Measurements from ENCODE around the gene TRMT2A.

TRMT2A gene

GRCh38 chr22:20137671-20138416 lies 20.8 kb upstream of the TRMT2A start:
- no peak for TF ChIP-seq CTCF (IDR thresholded peaks at IDR 0.05; ENCODE audit: low read depth, low read length)
- no peak for DNase-seq (ENCODE audit: extremely low read depth, low read depth)

GRCh38 chr22:20137113-20137512 lies 20.1 kb upstream of the TRMT2A start:
- DNase-seq (ENCODE audit: extremely low read depth, low read depth) = no peak
- TF ChIP-seq CTCF (IDR thresholded peaks at IDR 0.05; ENCODE audit: low read depth, low read length) = no peak

- no peak for DNase-seq (ENCODE audit: extremely low read depth, low read depth)
- no peak for TF ChIP-seq CTCF (IDR thresholded peaks at IDR 0.05; ENCODE audit: low read depth, low read length)
Observed at GRCh38 chr22:20136603-20136873, 19.5 kb upstream of the TRMT2A start.

GRCh38 chr22:20135806-20136602 lies 19.0 kb upstream of the TRMT2A start:
- DNase-seq (ENCODE audit: extremely low read depth, low read depth) = no peak

GRCh38 chr22:20135265-20135664 lies 18.2 kb upstream of the TRMT2A start:
- no peak for TF ChIP-seq CTCF (IDR thresholded peaks at IDR 0.05; ENCODE audit: low read depth, low read length)
- DNase-seq (ENCODE audit: extremely low read depth, low read depth) = no peak

More at GRCh38 chr22:20135806-20136602, 19.0 kb upstream of the TRMT2A start:
- TF ChIP-seq CTCF (IDR thresholded peaks at IDR 0.05; ENCODE audit: low read depth, low read length) = no peak

- no peak for TF ChIP-seq CTCF (IDR thresholded peaks at IDR 0.05; ENCODE audit: low read depth, low read length)
- no peak for DNase-seq (ENCODE audit: extremely low read depth, low read depth)
Observed at GRCh38 chr22:20133930-20134549, 17.0 kb upstream of the TRMT2A start.

GRCh38 chr22:20132686-20133246 lies 15.7 kb upstream of the TRMT2A start:
- TF ChIP-seq CTCF (IDR thresholded peaks at IDR 0.05; ENCODE audit: low read depth, low read length) = no peak
- no peak for DNase-seq (ENCODE audit: extremely low read depth, low read depth)
